ENCODE measurements around the gene SLC13A5. TPM values are rescaled to one million over a fixed set of nuclear protein-coding genes. Genes with fewer than 3 reads are reported as not detected.

SLC13A5 gene
- total RNA-seq, 2 donors from 2014 or later: not detected

DNA sequence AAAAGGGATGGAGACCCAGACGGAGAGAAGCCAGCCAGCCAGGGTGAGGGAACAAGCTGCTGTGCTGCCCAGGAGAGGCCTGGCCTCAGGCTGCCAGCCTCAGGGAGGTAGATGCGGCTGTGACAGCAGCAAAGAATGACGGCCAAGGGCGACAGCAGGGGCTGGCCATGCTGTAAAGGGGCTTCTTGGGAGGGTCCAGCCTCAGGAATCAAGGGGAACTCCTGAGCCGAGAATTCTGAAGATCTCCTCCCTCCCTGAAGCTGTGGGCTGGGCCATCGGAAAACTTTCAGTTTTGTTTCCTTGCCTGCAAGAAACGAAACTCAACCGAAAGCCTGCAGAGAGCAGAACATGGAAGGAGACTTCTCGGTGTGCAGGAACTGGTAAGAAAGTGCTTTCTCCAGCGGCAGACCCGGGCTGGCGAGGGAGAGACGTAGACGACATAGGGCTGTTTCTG is 42.6 kb upstream of the SLC13A5 start, which contains the start of gene XAF1:
TSS of gene XAF1 (plus strand) at position 316 of the 454 bp plus-strand sequence. CDS start at position 349, 33 bp downstream.
- intact Hi-C loops (cut with DNase I): no loop called here
- H3K36me3 ChIP-seq (replicated peaks in 1 of 2; ENCODE audit: insufficient read depth in 1 of 2, low read depth in 2 of 2): no peaks in the 10 kb centered on the region
- ATAC-seq (no peak), DNase-seq (peak in 1 of 4 donors; percentile 27)
- H3K9me3 ChIP-seq: no peaks in the 10 kb centered on the region
- peak within 1 kb of the TSS in 3 of 4 donors; percentile 58 to 63 (median 59) for H3K27ac ChIP-seq
- TF ChIP-seq, protein P1, sequence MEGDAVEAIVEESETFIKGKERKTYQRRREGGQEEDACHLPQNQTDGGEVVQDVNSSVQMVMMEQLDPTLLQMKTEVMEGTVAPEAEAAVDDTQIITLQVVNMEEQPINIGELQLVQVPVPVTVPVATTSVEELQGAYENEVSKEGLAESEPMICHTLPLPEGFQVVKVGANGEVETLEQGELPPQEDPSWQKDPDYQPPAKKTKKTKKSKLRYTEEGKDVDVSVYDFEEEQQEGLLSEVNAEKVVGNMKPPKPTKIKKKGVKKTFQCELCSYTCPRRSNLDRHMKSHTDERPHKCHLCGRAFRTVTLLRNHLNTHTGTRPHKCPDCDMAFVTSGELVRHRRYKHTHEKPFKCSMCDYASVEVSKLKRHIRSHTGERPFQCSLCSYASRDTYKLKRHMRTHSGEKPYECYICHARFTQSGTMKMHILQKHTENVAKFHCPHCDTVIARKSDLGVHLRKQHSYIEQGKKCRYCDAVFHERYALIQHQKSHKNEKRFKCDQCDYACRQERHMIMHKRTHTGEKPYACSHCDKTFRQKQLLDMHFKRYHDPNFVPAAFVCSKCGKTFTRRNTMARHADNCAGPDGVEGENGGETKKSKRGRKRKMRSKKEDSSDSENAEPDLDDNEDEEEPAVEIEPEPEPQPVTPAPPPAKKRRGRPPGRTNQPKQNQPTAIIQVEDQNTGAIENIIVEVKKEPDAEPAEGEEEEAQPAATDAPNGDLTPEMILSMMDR (IDR thresholded peaks at IDR 0.05): no peak
- no peak for TF ChIP-seq POLR2A (IDR thresholded peaks at IDR 0.05)
- H3K4me3 ChIP-seq: no peak within 1 kb of the TSS
- no peaks in the 10 kb centered on the region for H3K27me3 ChIP-seq
- no peaks in the 10 kb centered on the region for H3K4me1 ChIP-seq
- WGBS, 2 donors: 52 to 56% methylated on average over 11 to 14 of the region's 14 CpGs

DNA sequence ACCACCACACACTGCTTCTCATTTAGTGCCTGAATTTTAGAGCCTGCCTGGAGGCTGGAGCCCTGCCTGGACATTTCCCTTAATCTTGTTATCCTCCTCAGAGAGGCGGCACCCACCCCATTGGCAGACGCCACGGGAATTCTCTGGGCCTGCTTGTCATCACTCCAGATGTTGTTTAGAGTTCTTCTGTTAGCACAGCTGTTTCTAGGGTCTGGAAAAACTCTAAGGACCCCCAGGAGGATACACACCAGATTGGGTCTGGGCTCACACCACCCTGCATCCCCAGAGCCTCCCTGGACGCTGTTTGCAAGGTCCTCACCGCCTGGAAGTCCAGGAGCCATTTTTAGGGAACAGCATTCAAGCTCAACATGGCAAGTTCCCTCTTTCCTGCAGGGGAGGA is 42.1 kb upstream of the SLC13A5 start:
- no peak overlapping the region for H3K4me3 ChIP-seq
- DNase-seq: peak in 1 of 4 donors; percentile 32
- ATAC-seq: no peak
- H3K27ac ChIP-seq: peak overlapping the region in 3 of 4 donors; percentile 58 to 63 (median 59)
- intact Hi-C loops (cut with DNase I): no loop called here
- WGBS, 2 donors: 62 to 72% methylated on average over 5 of the region's 5 CpGs
- no peaks in the 10 kb centered on the region for H3K4me1 ChIP-seq
- no peaks in the 10 kb centered on the region for H3K27me3 ChIP-seq
- no peaks in the 10 kb centered on the region for H3K9me3 ChIP-seq
- no peak for TF ChIP-seq POLR2A (IDR thresholded peaks at IDR 0.05)
- TF ChIP-seq, protein P1 (IDR thresholded peaks at IDR 0.05): no peak
- no peaks in the 10 kb centered on the region for H3K36me3 ChIP-seq (replicated peaks in 1 of 2; ENCODE audit: insufficient read depth in 1 of 2, low read depth in 2 of 2)

DNA sequence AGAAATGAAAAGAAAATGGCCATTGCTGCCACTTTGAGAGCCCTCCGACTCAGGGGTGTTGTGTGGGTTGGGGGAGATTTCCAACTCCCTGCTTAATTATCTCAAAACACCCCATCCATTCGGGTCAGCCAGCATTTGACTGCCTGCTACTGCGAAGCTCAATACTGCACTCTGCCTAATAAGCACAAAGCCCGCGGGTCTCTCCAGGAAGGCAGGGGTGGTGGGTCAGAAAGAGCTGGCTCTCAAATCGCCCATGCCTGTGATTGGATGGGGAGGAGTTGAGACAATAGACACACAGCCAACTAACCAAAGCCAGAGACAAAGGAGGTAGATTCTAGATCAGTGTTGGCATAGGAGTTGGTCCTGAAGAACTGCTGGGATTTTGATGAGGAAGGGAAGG is 40.4 kb upstream of the SLC13A5 start:
- DNase-seq (no peak), ATAC-seq (no peak)
- H3K9me3 ChIP-seq: no peaks in the 10 kb centered on the region
- 50 to 69% methylated on average over 4 to 6 of the region's 6 CpGs for WGBS, 2 donors
- H3K4me3 ChIP-seq: no peak overlapping the region
- intact Hi-C loops (cut with DNase I): no loop called here
- H3K27me3 ChIP-seq: no peaks in the 10 kb centered on the region
- no peaks in the 10 kb centered on the region for H3K36me3 ChIP-seq (replicated peaks in 1 of 2; ENCODE audit: insufficient read depth in 1 of 2, low read depth in 2 of 2)
- TF ChIP-seq, protein P1 (IDR thresholded peaks at IDR 0.05): no peak
- no peak for TF ChIP-seq POLR2A (IDR thresholded peaks at IDR 0.05)
- peak overlapping the region in 2 of 4 donors; percentile 58 to 63 for H3K27ac ChIP-seq
- no peaks in the 10 kb centered on the region for H3K4me1 ChIP-seq

DNA sequence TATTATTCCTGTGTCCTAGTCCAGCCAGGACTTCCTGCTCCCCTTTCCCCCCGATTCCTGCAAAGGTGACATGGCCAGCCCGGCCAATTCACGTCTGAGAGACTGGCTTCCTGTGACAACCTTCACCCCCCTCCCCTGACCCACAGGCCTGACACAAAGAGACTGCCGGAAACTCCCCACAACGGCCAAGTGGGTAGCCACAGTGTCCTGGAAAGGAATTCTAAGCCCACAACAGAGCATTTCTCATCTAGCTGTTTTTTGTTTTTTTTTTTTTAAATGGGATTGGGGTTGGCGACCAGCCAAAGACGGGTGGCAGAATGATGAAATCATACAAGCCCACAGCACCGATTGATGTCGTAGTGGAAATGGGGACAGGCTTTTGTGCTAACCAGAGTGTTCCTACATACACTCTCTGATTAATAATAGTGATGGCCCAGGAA is 39.9 kb upstream of the SLC13A5 start:
- Histone ChIP-seq H3K4me3 (no peak overlapping the region), H3K36me3 (replicated peaks in 1 of 2; ENCODE audit: insufficient read depth in 1 of 2, low read depth in 2 of 2) (no peaks in the 10 kb centered on the region), H3K27me3 (no peaks in the 10 kb centered on the region), H3K27ac (peak overlapping the region in 3 of 4 donors; percentile 21 to 63 (median 58)), H3K9me3 (no peaks in the 10 kb centered on the region), H3K4me1 (no peaks in the 10 kb centered on the region)
- 34 to 37% methylated on average over 9 of the region's 9 CpGs for WGBS, 2 donors
- no peak for TF ChIP-seq POLR2A (IDR thresholded peaks at IDR 0.05)
- TF ChIP-seq, protein P1 (IDR thresholded peaks at IDR 0.05): no peak
- ATAC-seq: peak; percentile 80
- intact Hi-C loops (cut with DNase I): no loop called here
- peak; percentile 21 to 51 (median 26) for DNase-seq
